Retinal pigment epithelial cell (primary cell): Measurements from ENCODE around the gene USP36.

Source experiments
- DNase-seq: peaks from one replicate; pipeline ENCODE4 v3.0.0-alpha.2; 2010; ENCODE audit warnings: low read depth
- H3K4me3 ChIP-seq: 2 replicates; pipeline ENCODE4 v1.5.1; 2011; ENCODE audit warnings: mild to moderate bottlenecking, low read length, control low read depth, moderate library complexity
- TF ChIP-seq, protein P1 (sequence below): conservative IDR thresholded peaks from 2 replicates; pipeline ENCODE4 v1.5.1; 2011; ENCODE audit warnings: low read depth, low read length, control low read depth, inconsistent platforms

The USP36 gene

DNA sequence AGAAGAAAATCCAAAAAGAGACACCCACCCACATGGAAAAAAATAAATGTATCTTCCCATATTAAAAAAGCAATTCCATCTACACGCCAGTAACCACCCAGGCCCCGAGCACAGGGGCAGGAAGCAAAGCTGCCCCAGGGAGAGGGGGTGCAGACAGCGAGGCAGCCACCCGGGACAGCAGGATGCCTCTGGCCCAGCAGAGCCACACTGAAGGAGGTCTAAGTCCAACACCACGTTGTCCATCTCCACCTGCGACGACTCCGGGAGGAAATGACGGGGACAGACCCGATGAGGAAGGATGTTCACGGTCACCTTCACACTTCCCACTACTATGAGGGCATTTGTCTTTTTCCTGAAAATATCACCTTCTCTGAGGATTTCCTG is 44.1 kb downstream of the USP36 start:
- TF ChIP-seq, protein P1, sequence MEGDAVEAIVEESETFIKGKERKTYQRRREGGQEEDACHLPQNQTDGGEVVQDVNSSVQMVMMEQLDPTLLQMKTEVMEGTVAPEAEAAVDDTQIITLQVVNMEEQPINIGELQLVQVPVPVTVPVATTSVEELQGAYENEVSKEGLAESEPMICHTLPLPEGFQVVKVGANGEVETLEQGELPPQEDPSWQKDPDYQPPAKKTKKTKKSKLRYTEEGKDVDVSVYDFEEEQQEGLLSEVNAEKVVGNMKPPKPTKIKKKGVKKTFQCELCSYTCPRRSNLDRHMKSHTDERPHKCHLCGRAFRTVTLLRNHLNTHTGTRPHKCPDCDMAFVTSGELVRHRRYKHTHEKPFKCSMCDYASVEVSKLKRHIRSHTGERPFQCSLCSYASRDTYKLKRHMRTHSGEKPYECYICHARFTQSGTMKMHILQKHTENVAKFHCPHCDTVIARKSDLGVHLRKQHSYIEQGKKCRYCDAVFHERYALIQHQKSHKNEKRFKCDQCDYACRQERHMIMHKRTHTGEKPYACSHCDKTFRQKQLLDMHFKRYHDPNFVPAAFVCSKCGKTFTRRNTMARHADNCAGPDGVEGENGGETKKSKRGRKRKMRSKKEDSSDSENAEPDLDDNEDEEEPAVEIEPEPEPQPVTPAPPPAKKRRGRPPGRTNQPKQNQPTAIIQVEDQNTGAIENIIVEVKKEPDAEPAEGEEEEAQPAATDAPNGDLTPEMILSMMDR = no peak
- no peak overlapping the region for H3K4me3 ChIP-seq
- no peak for DNase-seq

DNA sequence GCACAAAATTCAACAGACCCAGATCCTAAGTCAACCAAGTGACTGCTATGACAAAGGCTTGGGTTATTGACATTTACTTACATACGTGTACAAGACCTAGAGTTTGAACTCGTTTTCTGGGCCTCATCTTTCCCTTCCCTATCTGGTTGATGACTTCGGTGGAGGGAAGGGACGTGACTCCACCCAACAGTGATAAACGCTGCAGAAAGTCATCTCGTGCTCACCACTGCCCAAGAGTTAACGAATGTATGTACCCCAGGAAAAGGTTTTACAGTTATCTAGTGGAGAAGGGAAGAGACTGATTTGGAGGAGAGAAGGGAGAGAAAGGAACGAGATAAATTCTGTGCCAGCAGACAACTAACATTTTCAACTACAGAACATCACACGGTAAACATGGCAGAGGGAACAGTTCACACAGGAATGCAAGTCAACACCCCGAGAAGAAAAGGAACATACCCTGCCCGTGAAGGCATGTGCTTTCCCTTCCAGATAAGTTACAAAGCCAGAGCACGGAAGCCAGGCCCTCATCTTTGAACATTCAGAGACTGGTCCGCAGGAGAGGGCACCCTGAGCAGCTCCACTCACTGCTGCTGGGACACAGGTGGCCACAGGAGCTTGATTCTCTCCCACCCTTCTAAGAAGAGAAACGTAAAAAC is 44.6 kb downstream of the USP36 start:
- TF ChIP-seq, protein P1 = no peak
- no peak for DNase-seq
- no peak overlapping the region for H3K4me3 ChIP-seq

DNA sequence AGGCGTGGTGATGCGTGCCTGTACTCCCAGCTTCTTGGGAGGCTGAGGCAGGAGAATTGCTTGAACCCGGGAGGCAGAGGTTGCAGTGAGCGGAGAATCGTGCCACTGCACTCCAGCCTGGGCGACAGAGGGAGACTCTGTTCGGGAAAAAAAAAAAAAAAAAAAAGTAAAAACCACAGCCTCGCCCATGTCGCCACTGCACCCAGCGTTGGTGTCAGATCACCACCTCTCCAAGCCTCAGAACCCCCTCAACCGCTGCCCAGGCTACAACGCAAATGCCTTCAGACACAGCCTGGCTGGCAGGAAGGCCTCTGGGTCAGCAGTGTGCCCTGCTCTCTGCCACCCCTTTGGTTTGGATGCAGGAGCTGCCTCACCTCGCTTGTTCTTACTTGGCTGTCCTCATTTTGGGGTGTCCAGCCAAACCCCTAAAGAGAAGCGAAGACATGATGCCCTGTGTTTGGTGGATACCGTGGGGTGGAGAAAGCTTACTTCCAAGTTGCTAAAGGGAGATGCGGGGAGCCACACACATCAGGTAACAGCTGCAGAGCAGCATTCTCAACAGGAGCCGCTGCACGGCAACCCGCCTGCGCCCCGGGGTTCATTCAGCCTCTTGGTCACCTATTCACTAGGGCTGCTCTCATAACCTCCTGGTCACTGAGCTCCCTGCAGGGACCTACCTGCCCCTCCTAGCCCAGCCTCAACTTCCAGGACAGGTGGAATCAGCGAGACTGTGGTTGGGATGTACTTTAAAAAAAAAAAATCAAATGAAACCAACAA is 45.6 kb downstream of the USP36 start:
- TF ChIP-seq, protein P1 = no peak
- H3K4me3 ChIP-seq = no peak overlapping the region
- no peak for DNase-seq

DNA sequence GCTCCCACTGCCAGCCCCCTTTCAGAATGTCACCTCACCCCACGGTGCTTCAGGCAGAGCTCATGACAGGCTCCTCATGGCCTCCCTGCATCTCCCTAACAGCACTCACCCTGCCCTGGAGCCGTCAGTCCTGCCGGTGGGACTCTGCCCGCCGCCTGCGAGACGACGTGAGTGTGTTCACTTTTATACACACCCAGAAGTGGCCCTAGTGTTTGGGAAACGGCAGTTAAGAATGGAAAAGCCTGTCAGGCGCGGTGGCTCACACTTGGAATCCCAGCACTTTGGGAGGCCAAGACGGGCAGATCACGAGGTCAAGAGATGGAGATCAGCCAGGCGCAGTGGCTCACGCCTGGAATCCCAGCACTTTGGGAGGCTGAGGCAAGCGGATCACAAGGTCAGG is 46.2 kb downstream of the USP36 start:
- TF ChIP-seq, protein P1 = no peak
- H3K4me3 ChIP-seq = no peak overlapping the region
- no peak for DNase-seq

DNA sequence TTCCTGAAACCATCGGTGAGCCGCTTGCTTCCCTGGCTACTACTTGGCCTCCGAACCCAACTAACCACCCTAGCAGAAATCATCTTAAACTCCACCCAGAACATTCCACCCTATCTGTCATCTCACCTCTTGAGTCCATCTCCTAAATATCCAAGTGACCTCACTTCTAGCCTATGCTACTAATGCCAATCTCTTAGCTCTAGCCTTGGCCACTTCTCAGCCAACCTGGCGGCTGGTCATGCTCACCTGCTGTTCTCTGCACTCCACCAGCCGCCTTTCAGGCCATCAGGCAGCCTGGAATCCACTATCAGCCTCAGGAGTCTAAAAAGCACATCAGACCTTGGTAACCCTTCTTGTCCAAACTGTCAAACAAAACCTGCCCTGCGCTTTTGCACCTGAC is 46.6 kb downstream of the USP36 start:
- TF ChIP-seq, protein P1 = no peak
- DNase-seq = no peak
- no peak overlapping the region for H3K4me3 ChIP-seq

DNA sequence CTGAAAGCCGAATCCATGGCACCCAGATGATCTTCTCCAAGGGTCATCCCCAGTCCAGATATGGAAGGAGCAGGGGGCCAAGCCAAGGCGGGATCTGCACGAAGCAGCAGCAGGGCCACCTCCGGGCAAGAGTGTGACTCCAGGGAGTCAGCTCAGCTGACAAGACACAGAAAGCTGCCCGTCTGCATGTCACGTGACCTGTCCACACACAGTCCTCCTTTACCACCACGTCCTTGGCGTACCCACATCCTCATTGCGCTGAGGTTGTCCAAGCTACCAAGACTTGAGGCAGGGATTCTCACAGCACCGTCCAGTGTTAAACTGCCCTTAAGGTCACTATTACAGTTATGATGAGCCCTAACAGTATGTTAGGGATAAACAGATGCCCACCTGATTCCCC is 47.2 kb downstream of the USP36 start:
- no peak overlapping the region for H3K4me3 ChIP-seq
- TF ChIP-seq, protein P1 = no peak
- DNase-seq = no peak
